ENCODE data around the gene DRC3. TPM values are rescaled to one million over a fixed set of nuclear protein-coding genes. Genes with fewer than 3 reads are reported as not detected.

DRC3 gene
- total RNA-seq, 1 experiment from 2014 or later = 0.68 TPM

DNA sequence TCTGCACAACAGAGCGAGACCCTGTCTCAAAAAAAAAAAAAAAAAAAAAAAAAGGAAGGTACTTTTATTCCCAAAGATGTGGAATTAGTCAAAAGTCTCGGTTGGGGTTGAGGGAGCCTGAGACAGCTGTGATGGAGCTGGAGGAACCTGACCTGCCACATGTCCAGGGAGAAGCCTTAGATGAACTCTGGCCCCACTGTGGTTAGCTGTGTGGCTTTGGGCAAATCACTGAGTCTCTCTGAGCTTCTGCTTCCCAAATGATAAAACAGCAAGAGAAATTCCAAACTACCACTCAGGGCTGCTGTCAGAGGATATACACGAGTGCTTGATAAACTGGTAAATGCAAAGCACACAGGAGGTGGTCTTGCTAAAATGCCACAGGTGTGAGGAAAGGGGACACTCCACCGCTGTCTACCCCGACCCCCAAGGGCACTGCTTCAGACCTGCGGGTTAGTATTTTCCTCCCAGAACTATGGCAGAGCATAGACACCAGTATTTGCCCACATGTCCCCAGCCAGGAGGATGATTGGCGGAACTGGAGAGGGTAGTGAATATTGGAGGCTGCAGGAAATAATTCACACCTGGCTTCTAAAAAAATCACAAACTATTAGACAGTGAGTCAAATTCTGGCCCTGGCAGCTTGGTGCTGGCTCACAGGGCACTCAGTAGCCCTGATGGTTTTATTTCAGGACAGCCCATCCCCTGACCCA is 14.7 kb downstream of the DRC3 start:
- no peak overlapping the region for H3K9ac ChIP-seq (ENCODE audit: extremely low read depth, insufficient read length, low read length)
- H3K4me2 ChIP-seq (ENCODE audit: insufficient read depth, insufficient read length, low read length) = no peak overlapping the region
- no peak overlapping the region for H2BK5ac ChIP-seq (ENCODE audit: insufficient read length, low read length)
- H2BK120ac ChIP-seq (ENCODE audit: low read depth, low read length, poor library complexity, severe bottlenecking) = no peak overlapping the region
- Mint-ChIP-seq H3K9me3 (no peaks in the 10 kb centered on the region; a peak in 1 of 5 replicates), H3K4me3 (no peak overlapping the region), H3K27me3 (ENCODE audit: low read depth) (peaks cover 2% of the 10 kb centered on the region), H3K36me3 (ENCODE audit: insufficient read depth in 1 of 3, low read depth in 3 of 3) (no peaks in the 10 kb centered on the region), H3K4me1 (no peaks in the 10 kb centered on the region), H3K27ac (no peak overlapping the region)
- no peak overlapping the region for H2BK15ac ChIP-seq (ENCODE audit: low read depth, low read length)
- no peak overlapping the region for H3K23ac ChIP-seq (ENCODE audit: insufficient read length, low read depth, low read length)
- no peak overlapping the region for H3K56ac ChIP-seq (ENCODE audit: insufficient read length, low read depth, low read length)
- no peak overlapping the region for H2BK12ac ChIP-seq (ENCODE audit: insufficient read length, low read depth, low read length)
- no peak overlapping the region for H4K8ac ChIP-seq (replicated peaks; ENCODE audit: insufficient read length, low read depth, low read length)
- no peaks in the 10 kb centered on the region for H3K9me3 ChIP-seq (ENCODE audit: control insufficient read depth, low read depth, low read length)
- H3K14ac ChIP-seq (ENCODE audit: insufficient read depth, low read length) = no peak overlapping the region
- no peak overlapping the region for H3T11ph ChIP-seq (ENCODE audit: low read length)
- no peak for DNase-seq
- WGBS (ENCODE audit: extremely low coverage, insufficient read length, low lambda C conversion rate) = no CpG with 5 or more reads among the region's 7 CpGs
- H3K79me1 ChIP-seq (ENCODE audit: insufficient read depth, low read depth, low read length, poor library complexity, severe bottlenecking) = no peaks in the 10 kb centered on the region
- no peak overlapping the region for H2AK5ac ChIP-seq (ENCODE audit: insufficient read length, low read length)
- no peaks in the 10 kb centered on the region for H3K4me1 ChIP-seq (ENCODE audit: insufficient read depth, low read length)
- no peak overlapping the region for H3K18ac ChIP-seq (ENCODE audit: insufficient read length, low read depth, low read length)
- no peak overlapping the region for H3K27ac ChIP-seq (ENCODE audit: insufficient read length, low read depth, low read length)
- no peaks in the 10 kb centered on the region for H3K79me2 ChIP-seq (ENCODE audit: insufficient read depth, low read length)
- no peak for TF ChIP-seq CTCF (conservative IDR thresholded peaks at IDR 0.05)
- H4K91ac ChIP-seq (ENCODE audit: insufficient read length, low read depth, low read length) = no peak overlapping the region
- no peak overlapping the region for H2BK20ac ChIP-seq (ENCODE audit: low read depth, low read length, poor library complexity, severe bottlenecking)
- no peak overlapping the region for H4K5ac ChIP-seq (ENCODE audit: insufficient read length, low read depth, low read length)
- no peaks in the 10 kb centered on the region for H4K20me1 ChIP-seq (ENCODE audit: control insufficient read depth, insufficient read depth, insufficient read length)
- no peak overlapping the region for H2AFZ ChIP-seq (ENCODE audit: low read length)
- H3K23me2 ChIP-seq (ENCODE audit: insufficient read length, low read depth, low read length, poor library complexity, severe bottlenecking) = no peaks in the 10 kb centered on the region
- H3K27me3 ChIP-seq (ENCODE audit: insufficient read depth, low read length) = no peaks in the 10 kb centered on the region
- no peak overlapping the region for H3K4ac ChIP-seq (ENCODE audit: low read depth, low read length)
